Omental fat pad (tissue), 4 donors: Measurements from ENCODE around the gene CLTCL1. TPM values are rescaled to one million over a fixed set of nuclear protein-coding genes. Genes with fewer than 3 reads are reported as not detected.

Experiments
- ATAC-seq: fragments of 150-250 bp; one replicate; pipeline ENCODE4 v1.9.1; 2016; ENCODE audit warnings: mild to moderate bottlenecking, moderate library complexity; ENCODE audit not compliant: low FRiP score
- DNase-seq: peaks from one replicate; pipeline ENCODE4 v3.0.0-alpha.2; 2019; ENCODE audit warnings: low spot score
- small RNA-seq: library from RNA; depleted of rRNA; stranded (forward); fragments of <200 nt; gene quantifications from one replicate; pipeline ENCODE3, GENCODE V24; 2016
- total RNA-seq, 4 donors: library from RNA; depleted of rRNA; stranded (reverse); fragments of >200 nt; gene quantifications; one replicate each; pipeline ENCODE4 v1.1.0, GENCODE V29; 2016
- TF ChIP-seq, protein P1 (sequence below), 3 donors: fragments of 450-650 bp; IDR thresholded peaks; one replicate each; pipeline ENCODE4 v1.5.1; 2016 to 2017; ENCODE audit warnings: antibody characterized with exemption in 3 of 3, mild to moderate bottlenecking in 3 of 3, moderate library complexity in 2 of 3

CLTCL1 gene
- total RNA-seq, 4 donors from 2014 or later, result 5.0 to 14.3 (median 5.9) TPM

DNA sequence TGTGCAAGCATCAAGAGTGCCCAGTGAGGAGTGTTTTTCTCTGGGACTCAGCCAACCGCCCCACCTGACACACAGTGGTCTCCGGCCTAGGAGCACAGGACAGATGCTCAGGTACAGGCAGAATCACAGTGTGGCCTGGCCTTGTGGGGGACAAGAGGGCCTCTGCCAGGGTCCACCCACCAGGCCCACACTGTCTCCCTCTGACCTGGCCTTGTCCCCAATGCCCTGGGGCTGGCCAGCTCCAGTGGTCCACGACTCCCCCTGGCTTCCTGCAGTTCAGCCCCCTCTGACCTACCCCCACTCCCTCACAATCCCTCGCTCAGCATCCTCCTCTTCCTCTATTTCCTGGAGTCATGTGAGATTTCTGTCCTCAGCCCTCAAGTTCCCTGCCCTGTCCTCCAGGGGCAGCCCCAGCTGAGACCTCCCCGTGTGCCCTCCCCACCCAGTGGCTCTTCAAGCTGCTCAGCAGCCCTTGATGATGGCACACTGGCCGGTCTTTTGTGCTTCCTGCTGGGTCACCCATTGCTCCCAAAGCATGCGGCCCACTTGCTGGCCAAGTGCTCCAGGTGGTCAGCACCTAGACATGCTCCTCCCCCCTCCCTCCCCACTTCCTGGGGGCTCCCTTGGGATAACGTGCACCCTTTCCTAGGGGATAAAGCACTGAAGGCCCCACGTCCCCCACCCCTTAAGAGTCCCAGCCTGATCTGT lies 158.7 kb downstream of the CLTCL1 start:
- ATAC-seq (no peak), DNase-seq (no peak)
- TF ChIP-seq, protein P1, sequence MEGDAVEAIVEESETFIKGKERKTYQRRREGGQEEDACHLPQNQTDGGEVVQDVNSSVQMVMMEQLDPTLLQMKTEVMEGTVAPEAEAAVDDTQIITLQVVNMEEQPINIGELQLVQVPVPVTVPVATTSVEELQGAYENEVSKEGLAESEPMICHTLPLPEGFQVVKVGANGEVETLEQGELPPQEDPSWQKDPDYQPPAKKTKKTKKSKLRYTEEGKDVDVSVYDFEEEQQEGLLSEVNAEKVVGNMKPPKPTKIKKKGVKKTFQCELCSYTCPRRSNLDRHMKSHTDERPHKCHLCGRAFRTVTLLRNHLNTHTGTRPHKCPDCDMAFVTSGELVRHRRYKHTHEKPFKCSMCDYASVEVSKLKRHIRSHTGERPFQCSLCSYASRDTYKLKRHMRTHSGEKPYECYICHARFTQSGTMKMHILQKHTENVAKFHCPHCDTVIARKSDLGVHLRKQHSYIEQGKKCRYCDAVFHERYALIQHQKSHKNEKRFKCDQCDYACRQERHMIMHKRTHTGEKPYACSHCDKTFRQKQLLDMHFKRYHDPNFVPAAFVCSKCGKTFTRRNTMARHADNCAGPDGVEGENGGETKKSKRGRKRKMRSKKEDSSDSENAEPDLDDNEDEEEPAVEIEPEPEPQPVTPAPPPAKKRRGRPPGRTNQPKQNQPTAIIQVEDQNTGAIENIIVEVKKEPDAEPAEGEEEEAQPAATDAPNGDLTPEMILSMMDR (IDR thresholded peaks at IDR 0.05), result no peak

DNA sequence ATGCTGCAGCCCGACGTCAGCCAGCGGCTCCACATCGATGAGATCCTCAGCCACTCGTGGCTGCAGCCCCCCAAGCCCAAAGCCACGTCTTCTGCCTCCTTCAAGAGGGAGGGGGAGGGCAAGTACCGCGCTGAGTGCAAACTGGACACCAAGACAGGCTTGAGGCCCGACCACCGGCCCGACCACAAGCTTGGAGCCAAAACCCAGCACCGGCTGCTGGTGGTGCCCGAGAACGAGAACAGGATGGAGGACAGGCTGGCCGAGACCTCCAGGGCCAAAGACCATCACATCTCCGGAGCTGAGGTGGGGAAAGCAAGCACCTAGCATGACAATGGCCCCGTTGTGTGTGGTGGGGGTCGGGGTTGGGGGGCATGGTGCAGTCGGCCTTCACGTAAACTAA lies 159.4 kb downstream of the CLTCL1 start:
- TF ChIP-seq, protein P1 (IDR thresholded peaks at IDR 0.05), result no peak
- no peak for ATAC-seq
- no peak for DNase-seq

DNA sequence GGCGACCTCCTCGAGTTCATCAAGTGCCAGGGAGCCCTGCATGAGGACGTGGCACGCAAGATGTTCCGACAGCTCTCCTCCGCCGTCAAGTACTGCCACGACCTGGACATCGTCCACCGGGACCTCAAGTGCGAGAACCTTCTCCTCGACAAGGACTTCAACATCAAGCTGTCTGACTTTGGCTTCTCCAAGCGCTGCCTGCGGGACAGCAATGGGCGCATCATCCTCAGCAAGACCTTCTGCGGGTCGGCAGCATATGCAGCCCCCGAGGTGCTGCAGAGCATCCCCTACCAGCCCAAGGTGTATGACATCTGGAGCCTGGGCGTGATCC lies 159.9 kb downstream of the CLTCL1 start:
- DNase-seq, result no peak
- no peak for ATAC-seq
- TF ChIP-seq, protein P1 (IDR thresholded peaks at IDR 0.05), result no peak

DNA sequence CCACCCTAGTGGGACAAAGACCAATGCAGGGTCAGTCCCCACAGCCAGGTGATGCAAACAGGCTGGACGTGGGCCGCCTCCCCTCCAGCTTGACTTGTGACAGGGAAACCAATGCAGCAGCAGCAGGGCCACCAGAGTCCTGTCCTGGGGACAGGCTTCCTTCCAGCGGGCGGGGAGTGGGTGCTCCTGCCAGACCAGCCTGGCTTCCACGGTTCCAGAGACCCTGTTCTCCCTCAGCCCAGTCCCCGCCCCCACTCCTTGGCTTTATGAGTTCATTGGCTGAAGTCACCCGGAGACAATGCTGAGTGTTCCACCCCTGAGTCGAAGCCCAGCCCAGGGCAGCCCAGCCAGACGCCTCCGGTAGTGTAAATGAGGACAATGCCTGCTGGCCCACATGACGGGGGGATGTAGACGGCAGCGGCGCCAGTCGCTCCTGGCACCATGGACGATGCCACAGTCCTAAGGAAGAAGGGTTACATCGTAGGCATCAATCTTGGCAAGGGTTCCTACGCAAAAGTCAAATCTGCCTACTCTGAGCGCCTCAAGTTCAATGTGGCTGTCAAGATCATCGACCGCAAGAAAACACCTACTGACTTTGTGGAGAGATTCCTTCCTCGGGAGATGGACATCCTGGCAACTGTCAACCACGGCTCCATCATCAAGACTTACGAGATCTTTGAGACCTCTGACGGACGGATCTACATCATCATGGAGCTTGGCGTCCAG lies 160.4 kb downstream of the CLTCL1 start, which contains the start of gene TSSK2:
Gene TSSK2, plus strand, starts transcription at position 350 of the 726 bp plus-strand sequence. Its CDS starts 92 bp downstream, at position 442.
- DNase-seq, result no peak
- ATAC-seq, result no peak
- TF ChIP-seq, protein P1 (IDR thresholded peaks at IDR 0.05), result no peak

DNA sequence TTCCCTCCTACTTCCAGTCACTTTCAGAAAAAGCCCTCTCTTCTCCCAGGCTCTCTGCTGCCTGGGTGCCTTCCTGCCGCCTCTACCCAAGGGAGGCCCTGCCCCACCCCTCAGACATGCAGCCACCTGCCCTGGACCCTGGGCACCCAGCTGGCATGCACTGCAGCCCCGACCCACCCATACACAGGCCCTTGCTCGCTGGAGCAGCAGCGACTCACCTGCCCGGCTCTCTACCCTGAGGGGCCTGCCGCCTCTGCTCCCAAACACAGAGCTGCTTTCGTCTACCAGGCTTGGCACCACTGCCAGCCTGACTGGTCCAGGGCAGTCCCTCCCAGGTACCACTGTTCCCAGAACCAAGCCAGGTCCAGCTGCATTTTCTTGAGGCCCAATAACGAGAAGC lies 161.6 kb downstream of the CLTCL1 start:
- TF ChIP-seq, protein P1 (IDR thresholded peaks at IDR 0.05), result no peak
- no peak for ATAC-seq
- no peak for DNase-seq

Small RNAs within 50 kb of the gene (small RNA-seq; reads per million reads assigned to genes)
- gene AC000081.1 (not detected), gene RF00398 (not detected)

Other genes with a start within 250 kb of the CLTCL1 start
- gene DGCR2, start 169.3 kb downstream of the CLTCL1 start, total RNA-seq, result 10 to 100 TPM; 29.5 to 62.4 (median 30.5) TPM
- gene TSSK2, start 160.4 kb downstream of the CLTCL1 start, total RNA-seq, result under 1 TPM in 1 of 4 donors, not detected in 3; 0.79 TPM
- 10 to 100 TPM; 10.4 to 22.7 (median 12.8) TPM for gene ESS2, start 147.1 kb downstream of the CLTCL1 start, total RNA-seq
- not detected for gene GSC2, start 141.4 kb downstream of the CLTCL1 start, total RNA-seq
- 100 to 1,000 TPM in 2 of 4 donors, 10 to 100 TPM in 2; 76.4 to 135 (median 97.4) TPM for gene SLC25A1, start 113.0 kb downstream of the CLTCL1 start, total RNA-seq
- gene HIRA, start 140.0 kb upstream of the CLTCL1 start, total RNA-seq, result 10 to 100 TPM; 20.8 to 32.7 (median 22.6) TPM
- gene MRPL40, start 140.8 kb upstream of the CLTCL1 start, total RNA-seq, result 10 to 100 TPM; 17.3 to 25.9 (median 24.0) TPM
- 10 to 100 TPM; 52.7 to 75.3 (median 57.3) TPM for gene C22orf39, start 156.0 kb upstream of the CLTCL1 start, total RNA-seq
- 10 to 100 TPM; 32.3 to 47.5 (median 40.3) TPM for gene UFD1, start 187.5 kb upstream of the CLTCL1 start, total RNA-seq
- gene CDC45, start 188.2 kb upstream of the CLTCL1 start, total RNA-seq, result 1 to 10 TPM in 2 of 4 donors, under 1 TPM in 1, not detected in 1; 0.95 to 1.4 (median 1.2) TPM
- 100 to 1,000 TPM in 2 of 4 donors, 10 to 100 TPM in 2; 67.6 to 367 (median 162) TPM for gene CLDN5, start 232.7 kb upstream of the CLTCL1 start, total RNA-seq